ENCODE data around the gene CACNG4.

DNA sequence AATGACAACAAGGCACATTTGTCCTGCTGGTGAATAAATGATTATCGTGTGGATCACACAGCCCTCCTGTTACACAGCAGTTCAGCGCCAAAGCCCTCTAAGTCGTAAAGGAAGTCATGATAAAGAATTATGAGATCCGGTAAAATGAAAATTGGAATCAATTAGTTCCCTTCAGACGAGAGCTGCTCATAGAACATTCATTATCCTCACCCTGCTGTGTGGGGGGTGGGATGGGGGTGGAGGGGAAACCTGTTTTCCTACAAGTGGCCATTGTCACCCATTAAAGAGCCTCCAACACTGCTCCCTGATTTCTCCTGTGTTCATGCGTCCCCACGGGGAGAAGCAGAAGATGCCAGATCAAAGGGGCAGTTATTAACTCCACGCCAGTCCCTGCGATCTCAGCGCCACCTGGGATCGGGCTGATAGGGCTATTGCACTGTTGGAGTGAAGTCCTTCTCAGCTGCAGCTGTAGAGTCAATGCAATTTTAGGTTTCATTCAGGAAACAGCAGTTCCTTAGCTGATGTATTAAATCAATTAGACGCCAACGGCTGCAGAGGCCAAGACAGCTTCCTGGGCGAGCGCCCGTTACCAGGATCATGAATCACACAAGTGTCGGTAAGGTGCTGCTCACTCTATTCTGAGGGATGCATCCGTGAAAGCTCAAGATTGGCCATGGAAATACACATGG lies 19.2 kb upstream of the CACNG4 start:
- TF ChIP-seq L3MBTL2 (conservative IDR thresholded peaks at IDR 0.05) (no peak), SP1 (IDR thresholded peaks at IDR 0.05) (no peak), FOXK2 (IDR thresholded peaks at IDR 0.05) (no peak), PKNOX1 (IDR thresholded peaks at IDR 0.05) (no peak)
